ENCODE results near the gene ITGA6.

Gene ITGA6

DNA sequence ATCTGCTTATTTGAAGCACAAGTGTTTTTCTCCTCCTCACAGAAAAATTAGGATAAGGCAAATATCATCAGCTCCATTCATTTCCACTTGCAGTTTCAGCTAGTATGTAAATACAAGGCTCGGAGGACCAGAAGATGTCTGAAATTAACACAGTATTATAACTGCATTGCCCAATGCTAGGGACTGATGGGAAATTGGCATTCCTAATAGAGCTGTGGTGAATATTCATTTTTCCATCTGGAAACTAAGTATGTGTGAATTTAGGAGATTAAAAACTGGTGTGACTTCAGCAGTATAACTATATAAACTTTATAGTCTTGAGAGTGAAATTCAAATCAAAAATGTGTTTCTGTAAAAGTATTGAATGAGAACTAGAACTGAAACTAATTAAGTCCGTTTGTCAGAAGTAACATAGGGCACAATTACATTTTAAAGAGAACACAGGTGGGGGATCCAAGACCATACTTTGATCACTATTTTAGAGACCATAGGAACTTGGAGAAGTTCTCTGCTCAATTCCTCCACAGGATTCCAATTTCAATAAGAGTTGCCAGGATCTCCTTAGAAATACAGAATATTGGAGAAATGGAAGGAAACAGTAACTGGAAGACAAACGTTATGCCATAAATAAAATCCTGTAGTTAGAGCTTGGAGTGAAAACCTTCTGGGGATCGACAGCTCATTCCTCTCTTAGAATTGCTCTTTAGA, 12.1 kb upstream of the ITGA6 start:
- TF ChIP-seq, protein P1, sequence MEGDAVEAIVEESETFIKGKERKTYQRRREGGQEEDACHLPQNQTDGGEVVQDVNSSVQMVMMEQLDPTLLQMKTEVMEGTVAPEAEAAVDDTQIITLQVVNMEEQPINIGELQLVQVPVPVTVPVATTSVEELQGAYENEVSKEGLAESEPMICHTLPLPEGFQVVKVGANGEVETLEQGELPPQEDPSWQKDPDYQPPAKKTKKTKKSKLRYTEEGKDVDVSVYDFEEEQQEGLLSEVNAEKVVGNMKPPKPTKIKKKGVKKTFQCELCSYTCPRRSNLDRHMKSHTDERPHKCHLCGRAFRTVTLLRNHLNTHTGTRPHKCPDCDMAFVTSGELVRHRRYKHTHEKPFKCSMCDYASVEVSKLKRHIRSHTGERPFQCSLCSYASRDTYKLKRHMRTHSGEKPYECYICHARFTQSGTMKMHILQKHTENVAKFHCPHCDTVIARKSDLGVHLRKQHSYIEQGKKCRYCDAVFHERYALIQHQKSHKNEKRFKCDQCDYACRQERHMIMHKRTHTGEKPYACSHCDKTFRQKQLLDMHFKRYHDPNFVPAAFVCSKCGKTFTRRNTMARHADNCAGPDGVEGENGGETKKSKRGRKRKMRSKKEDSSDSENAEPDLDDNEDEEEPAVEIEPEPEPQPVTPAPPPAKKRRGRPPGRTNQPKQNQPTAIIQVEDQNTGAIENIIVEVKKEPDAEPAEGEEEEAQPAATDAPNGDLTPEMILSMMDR (IDR thresholded peaks at IDR 0.05): no peak

DNA sequence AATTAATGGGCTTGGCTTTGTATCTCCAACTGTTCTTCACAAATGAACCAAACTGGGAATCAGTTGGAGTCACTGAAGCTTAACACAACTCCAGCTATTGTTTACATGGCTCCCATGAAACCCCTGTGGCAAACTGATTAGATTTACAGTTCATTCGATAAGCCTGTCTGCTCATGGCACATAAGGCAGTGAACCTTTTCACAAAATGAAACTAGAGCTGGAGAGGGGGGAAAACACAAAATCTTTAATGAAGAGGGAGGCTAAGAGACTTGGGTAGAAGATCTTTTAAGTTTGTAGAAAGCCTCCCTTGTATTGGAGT, 11.6 kb upstream of the ITGA6 start:
- H3K4me2 ChIP-seq (ENCODE audit: low read length): peak overlapping the region; percentile 33
- no peak overlapping the region for H3K27ac ChIP-seq
- H2AFZ ChIP-seq: no peak overlapping the region
- peaks cover 5% of the 10 kb centered on the region for H3K4me1 ChIP-seq
- no peak overlapping the region for H3K4me3 ChIP-seq (ENCODE audit: low read depth, low read length)
- no peaks in the 10 kb centered on the region for H3K36me3 ChIP-seq (ENCODE audit: control insufficient read depth, insufficient read depth, low read length)
- no peaks in the 10 kb centered on the region for H3K9me3 ChIP-seq (ENCODE audit: control insufficient read depth, low read length)
- TF ChIP-seq, protein P1 (IDR thresholded peaks at IDR 0.05): no peak
- H3K79me2 ChIP-seq: no peaks in the 10 kb centered on the region
- H3K27me3 ChIP-seq (ENCODE audit: control insufficient read depth, insufficient read depth, low read length): no peaks in the 10 kb centered on the region
- H3K9ac ChIP-seq: no peak overlapping the region

More for the DNA sequence above, 12.1 kb upstream of the ITGA6 start:
- peaks cover 5% of the 10 kb centered on the region for H3K4me1 ChIP-seq
- no peaks in the 10 kb centered on the region for H3K36me3 ChIP-seq (ENCODE audit: control insufficient read depth, insufficient read depth, low read length)
- no peaks in the 10 kb centered on the region for H3K9me3 ChIP-seq (ENCODE audit: control insufficient read depth, low read length)
- no peak overlapping the region for H2AFZ ChIP-seq
- no peaks in the 10 kb centered on the region for H3K27me3 ChIP-seq (ENCODE audit: control insufficient read depth, insufficient read depth, low read length)
- H3K4me2 ChIP-seq (ENCODE audit: low read length): peak overlapping the region; percentile 33
- H3K79me2 ChIP-seq: no peaks in the 10 kb centered on the region
- H3K27ac ChIP-seq: no peak overlapping the region
- no peak overlapping the region for H3K9ac ChIP-seq
- H3K4me3 ChIP-seq (ENCODE audit: low read depth, low read length): no peak overlapping the region

DNA sequence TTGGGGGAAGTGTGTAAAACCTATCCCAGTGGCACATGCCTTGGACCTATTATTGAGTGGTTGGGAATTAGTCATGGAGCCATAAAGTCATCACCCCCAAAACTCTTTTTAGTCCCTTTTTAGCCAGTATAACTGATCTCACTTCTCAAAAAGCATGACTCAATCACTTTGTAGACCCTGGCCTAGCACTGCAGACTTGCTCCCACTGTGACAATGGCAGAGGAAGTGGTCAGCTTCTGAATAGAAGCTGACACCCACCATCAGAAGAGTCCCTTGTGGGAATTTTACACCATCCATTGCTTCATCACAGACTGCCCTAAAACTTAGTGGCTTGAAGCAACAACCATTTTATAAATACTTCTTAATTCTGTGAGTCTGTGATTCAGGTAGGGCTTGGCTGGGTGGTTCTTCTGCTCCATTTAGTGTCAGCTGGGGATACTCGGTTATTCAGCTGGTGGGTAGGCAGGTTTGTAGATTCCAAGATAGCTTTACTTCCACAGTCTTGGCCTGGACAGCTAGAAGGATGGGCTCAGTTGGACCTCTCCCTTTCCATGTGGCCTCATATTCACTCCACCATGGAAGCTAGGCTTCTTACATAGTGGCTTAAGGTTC, 10.8 kb upstream of the ITGA6 start:
- Histone ChIP-seq H3K79me2 (no peaks in the 10 kb centered on the region), H3K36me3 (ENCODE audit: control insufficient read depth, insufficient read depth, low read length) (no peaks in the 10 kb centered on the region), H3K9ac (no peak overlapping the region), H3K27ac (no peak overlapping the region), H3K4me1 (peaks cover 5% of the 10 kb centered on the region), H3K4me3 (ENCODE audit: low read depth, low read length) (no peak overlapping the region), H3K4me2 (ENCODE audit: low read length) (no peak overlapping the region), H3K9me3 (ENCODE audit: control insufficient read depth, low read length) (no peaks in the 10 kb centered on the region), H2AFZ (no peak overlapping the region), H3K27me3 (ENCODE audit: control insufficient read depth, insufficient read depth, low read length) (no peaks in the 10 kb centered on the region)
- TF ChIP-seq, protein P1 (IDR thresholded peaks at IDR 0.05): no peak

DNA sequence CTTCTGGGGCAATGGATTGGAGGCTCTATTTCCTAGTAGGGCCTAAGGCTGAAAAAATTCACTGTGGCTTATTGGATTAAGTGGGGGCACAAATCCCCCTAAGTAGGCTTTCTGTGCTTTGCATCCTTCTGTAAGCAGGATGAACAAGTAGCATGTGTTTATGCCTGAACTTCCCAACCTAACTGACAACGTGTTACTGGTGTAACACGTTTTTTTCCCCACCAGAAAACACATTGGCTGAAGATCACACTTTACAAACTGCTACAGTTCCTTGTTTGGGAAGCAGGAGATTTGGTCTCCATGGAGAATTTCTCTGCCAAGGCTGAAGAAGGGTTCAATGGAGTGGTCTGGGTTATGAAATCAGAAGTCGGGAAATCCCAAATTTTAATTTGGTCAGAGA, 7.2 kb upstream of the ITGA6 start:
- TF ChIP-seq, protein P1 (IDR thresholded peaks at IDR 0.05): no peak
- Histone ChIP-seq H3K27me3 (ENCODE audit: control insufficient read depth, insufficient read depth, low read length) (no peaks in the 10 kb centered on the region), H3K4me1 (no peaks in the 10 kb centered on the region), H3K4me3 (ENCODE audit: low read depth, low read length) (no peak overlapping the region), H3K9ac (no peak overlapping the region), H3K27ac (no peak overlapping the region), H3K79me2 (no peaks in the 10 kb centered on the region), H3K4me2 (ENCODE audit: low read length) (no peak overlapping the region), H3K36me3 (ENCODE audit: control insufficient read depth, insufficient read depth, low read length) (no peaks in the 10 kb centered on the region), H3K9me3 (ENCODE audit: control insufficient read depth, low read length) (no peaks in the 10 kb centered on the region), H2AFZ (no peak overlapping the region)

DNA sequence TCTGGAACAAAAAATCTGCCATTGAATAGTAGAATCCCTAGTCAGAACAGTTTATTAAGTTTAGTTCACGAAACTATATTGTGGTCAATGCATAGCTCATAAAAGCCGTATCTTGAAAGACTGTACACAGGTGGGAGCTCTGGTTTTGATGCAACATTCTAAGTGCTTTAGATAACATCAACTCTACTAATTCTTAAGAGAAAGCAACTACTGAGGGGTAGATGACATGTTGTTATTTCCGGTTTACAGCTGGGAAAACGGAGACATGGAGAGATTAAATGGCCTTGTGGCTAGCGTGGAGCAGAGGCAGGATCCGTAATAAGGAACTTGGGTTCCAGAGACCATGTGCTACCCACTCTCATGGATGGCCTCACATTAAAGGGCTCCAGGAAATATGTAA, 4.2 kb upstream of the ITGA6 start:
- Histone ChIP-seq H3K9ac (no peak overlapping the region), H3K27ac (no peak overlapping the region), H3K36me3 (ENCODE audit: control insufficient read depth, insufficient read depth, low read length) (no peaks in the 10 kb centered on the region), H3K9me3 (ENCODE audit: control insufficient read depth, low read length) (no peaks in the 10 kb centered on the region), H3K4me3 (ENCODE audit: low read depth, low read length) (no peak overlapping the region), H3K4me1 (peaks cover 5% of the 10 kb centered on the region), H3K4me2 (ENCODE audit: low read length) (no peak overlapping the region), H3K27me3 (ENCODE audit: control insufficient read depth, insufficient read depth, low read length) (no peaks in the 10 kb centered on the region), H2AFZ (no peak overlapping the region), H3K79me2 (no peaks in the 10 kb centered on the region)
- TF ChIP-seq, protein P1 (IDR thresholded peaks at IDR 0.05): no peak
